Putamen (tissue), 1 donor: Measurements from ENCODE around the gene NIPAL1.

Experiments
- DNase-seq: peaks from one replicate; pipeline ENCODE4 v3.0.0-alpha.2; 2016; ENCODE audit warnings: low spot score

Gene NIPAL1

DNA sequence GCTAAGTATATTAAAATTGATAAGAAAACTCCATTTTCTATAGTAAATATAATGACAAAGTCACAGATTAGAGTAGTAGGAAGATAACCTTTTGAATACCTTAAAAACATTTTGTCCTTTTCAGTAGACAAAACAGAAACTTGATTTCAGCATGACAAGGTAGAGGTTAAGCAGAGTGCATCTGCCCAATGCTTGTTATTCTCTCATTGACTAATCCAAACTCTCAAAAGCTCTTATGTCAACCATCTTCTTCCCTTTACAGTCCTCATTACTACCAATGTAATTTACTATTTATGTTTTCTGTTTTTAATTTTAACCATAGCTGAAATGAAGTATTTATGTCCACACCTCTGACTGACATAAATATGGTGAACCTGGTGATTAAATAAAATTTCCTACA is 11.1 kb downstream of the NIPAL1 start:
- DNase-seq, result no peak

DNA sequence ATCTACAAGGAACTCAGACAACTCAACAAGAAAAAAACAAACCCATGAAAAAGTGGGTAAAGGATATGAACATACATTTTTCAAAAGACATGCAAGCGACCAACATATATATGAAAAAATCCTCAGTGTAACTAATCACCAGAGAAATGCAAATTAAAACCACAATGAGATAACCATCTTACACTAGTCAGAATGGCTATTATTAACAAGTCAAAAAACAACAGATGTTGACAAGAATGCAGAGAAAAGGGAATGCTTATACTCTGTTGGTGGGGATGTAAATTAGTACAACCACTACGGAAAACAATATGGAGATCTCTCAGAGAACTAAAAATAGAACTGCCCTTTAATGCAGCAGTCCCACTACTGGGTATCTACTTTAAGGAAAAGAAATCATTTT is 12.1 kb downstream of the NIPAL1 start:
- no peak for DNase-seq

DNA sequence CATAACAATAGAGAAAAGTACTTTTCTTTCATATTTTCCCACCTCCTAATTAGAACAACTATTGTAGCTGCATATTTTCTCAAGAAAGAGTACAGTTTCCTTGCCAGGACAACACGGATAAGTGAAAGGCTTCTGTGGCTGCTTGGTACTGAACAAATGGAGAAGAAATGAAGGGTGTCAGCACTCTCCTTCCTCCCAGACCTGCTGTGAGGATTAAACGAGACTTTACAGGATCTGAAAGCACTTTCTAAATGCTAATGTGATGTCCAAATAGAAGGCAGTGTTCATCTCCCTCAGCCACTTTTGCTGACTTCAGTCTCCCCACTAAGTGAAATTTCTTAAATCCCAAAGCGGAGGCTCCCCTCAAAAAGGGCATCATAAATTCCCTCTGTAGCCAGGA is 13.9 kb downstream of the NIPAL1 start:
- DNase-seq, result no peak

DNA sequence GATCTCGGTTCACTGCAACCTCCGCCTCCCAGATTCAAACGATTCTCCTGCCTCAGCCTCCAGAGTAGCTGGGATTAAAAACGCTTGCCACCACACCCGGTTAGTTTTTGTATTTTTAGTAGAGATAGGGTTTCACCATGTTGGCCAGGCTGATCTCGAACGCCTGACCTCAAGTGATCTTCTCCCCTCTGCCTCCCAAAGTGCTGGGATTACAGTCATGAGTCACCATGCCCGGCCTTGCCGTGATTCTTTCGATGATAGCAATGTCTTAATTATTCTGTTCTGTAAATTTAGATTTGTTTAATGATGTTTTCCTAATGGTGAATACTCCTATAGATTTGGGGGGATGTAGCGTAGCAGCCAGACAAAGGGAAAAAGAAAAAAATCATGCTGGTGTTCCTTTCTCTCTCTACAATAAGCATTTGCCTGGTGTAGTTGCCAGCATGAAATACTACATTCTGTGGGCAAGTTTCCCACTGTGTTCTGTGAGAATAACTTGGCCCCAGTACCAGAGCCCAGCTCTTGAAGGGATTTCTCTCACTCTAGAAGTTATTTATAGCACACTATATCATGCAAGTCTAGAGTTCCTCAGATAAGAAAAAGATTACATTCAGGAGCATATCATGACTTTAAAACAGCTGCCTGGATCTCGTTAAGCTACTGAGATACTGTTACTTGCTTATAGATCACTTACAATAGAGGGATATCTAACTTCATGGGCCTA is 15.4 kb downstream of the NIPAL1 start:
- no peak for DNase-seq

DNA sequence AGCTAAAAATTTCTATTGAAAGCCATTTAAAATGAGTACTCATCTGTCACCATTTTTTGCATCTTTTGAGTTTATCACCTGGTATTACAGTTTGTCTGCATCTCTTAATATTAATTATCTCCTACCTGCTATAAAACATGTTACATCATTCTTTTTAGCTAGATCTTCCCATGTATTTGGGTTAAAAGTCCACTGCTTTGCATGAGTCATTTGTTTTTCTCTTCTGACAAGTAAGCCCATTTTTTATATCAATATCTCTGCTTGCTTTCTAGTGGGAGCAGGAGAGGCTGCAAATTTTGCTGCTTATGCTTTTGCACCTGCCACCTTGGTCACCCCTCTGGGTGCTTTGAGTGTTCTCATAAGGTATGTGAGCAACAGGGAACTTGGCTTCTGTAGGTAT is 16.1 kb downstream of the NIPAL1 start:
- DNase-seq, result no peak

DNA sequence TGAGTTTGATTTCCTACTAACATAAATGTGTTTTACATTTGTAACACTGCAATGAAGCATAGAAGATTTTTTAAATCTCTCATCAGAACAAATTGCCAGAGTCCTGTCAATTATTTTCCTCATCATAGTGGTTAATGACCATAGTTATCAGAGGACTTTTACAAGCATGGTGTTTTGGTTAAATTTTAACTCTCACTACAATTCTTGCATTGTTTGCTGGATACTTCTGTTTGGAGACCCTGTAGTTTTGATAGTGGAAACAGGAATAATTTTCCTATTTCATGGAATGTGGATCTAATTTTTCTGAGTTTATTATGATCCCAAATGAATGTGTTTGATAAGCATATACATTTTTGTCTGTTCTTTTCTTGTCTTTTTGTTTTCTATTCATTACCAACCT is 16.8 kb downstream of the NIPAL1 start:
- no peak for DNase-seq

DNA sequence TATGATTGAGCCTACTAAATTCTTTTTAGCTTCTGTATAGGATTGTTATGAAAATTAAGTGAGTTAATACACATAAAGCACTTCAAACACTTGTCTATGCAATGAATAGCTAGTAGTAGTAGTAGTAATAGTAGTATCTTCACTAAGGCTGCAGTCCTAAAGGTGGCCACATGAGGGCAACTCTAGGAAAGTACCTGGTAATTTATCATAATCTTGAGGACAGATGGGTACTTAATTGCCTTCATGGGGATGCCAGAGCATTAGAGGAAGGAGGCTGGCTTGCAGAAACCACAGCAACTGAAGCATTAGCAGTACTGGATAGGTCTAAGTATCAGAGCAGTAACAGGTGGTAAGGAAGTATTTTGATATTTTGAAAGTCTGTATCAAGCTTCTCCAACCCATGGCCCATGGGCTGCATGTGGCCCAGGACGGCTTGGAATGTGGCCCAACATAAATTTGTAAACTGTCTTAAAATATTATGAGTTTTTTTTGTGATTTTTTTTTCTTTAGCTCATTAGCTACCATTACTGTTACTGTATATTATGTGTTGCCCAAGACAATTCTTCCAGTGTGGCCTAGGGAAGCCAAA is 17.3 kb downstream of the NIPAL1 start:
- DNase-seq, result no peak

DNA sequence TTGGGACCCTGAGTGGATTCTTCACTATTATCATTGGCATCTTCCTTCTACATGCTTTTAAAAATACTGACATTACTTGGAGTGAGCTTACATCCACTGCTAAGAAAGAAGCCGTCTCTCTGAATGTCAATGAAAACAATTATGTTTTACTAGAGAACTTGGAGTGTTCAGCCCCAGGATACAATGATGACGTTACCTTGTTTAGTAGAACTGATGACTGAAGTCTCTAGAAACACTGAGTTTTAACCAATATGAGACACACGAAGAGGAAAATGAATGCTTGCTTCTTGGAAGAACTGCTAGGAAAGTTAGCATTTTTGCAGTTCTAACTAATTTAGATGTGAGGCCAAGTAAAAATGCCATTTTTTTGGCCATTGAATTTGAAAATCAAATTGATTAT is 19.4 kb downstream of the NIPAL1 start:
- no peak for DNase-seq

DNA sequence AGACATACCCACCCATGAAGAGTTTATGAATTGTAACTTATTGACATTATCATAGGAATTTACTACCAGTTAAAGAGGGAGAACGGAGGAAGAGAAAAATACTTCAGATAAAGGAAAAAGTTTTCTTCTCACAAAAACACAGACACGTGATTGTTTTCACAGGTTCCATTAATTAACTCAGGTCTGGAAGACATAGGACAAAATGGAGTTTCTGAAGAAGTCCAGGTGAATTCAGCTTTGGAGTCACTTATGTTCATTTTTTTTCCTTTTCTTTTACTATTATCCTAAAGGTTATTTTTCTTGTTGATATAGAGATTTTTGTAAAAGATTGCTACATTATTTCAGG is 20.5 kb downstream of the NIPAL1 start:
- no peak for DNase-seq

DNA sequence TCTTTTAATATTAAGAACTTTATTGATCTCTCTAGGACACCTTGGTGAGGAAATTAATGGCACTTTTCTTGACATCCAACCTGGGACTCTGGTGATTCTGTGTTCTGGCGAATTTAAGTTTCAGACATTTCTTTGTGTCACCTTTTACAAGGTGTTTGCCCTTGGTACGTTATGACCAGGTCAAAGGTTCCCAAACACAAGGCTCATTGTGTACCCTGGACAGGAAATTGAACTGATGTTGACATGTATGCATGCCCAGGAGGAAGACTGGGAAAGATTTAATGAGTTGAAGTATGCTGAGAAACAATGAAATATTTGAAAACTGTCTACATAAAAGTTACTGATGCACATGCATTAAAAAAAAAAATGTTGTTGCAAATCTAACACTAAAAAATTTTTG is 22.1 kb downstream of the NIPAL1 start:
- no peak for DNase-seq

DNA sequence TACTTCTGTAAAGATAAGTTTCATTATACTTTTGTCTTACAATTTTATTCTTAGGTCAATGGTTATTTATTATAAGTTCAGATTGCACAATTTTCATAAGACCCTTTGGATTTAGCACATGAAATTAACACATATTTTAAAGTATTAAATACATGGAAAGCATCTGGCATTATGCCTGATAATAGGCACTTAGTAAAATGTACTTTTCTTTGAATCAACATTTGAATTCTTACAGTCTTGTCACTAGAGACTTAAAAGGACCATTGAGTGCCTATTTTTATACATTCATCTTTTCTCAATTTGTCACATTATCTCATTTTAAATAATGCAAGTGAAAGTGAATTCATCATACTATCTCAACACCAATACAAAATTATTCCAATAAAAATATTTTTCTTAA is 23.0 kb downstream of the NIPAL1 start:
- DNase-seq, result no peak

DNA sequence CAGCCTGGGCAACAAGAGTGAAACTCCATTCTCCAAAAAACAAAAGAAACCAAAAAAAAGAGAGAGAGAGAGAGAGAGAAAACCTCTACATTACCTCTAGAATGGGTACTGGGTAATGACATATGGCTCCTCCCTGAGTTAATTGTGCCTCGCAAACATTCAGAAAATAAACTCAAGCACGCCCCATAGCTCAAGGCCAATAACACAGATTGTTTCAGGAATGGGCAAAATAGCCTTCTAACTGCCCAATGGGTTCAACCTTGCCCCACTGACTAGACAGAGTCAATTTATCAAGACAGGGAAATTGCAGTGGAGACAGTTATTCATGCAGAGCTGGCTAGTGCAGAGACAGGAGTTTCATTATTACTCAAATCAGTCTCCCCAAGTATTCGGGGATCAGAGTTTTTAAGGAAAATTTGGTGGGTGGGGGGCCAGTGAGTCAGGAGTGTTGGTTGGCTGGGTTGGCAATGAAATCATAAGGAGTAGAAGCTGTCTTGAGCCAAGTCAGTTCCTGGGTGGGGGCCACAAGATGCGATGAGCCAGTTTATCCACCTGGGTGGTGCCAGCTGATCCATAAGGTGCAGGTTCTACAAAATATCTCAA is 25.1 kb downstream of the NIPAL1 start:
- no peak for DNase-seq

DNA sequence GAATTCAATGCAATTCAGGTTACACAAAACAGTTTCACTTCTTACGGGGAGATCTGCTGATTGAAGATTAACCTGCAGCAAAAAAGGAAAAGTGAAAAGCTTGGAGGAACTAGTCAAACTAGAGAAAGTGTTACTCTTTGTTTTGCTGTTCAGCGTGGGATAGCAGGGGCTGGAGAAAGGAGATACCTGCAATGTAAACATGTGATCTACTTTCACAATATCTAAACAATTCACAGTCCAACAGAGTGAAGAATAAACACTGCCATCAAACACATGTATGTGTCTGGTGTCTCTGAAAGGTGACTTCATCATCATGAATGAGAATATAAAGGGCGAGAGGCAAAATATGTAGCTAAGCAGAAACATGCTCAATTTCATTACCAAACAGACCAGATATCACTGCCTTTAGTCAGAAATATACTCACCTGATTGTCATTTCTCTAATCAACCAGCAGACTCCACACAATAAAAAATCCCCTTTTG is 26.4 kb downstream of the NIPAL1 start:
- DNase-seq, result no peak

DNA sequence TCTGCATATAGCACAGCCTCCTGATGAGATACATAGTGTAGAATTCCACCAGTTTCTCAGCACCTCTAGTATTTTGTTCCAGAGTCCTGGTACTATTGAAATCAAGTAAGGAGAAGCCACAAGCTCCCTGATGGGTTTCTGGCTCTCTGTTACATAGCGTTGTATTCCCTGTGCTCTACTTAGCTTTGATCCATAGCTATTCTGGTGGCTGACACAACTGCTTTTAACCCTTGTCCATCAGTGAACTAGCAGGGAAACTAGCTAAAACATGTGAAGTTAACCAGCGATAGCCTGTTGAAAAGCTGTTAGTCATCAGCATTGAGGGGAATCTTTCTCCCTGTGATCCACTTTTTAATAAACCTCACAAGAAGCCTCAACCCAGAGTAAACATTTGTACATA is 26.9 kb downstream of the NIPAL1 start:
- no peak for DNase-seq

DNA sequence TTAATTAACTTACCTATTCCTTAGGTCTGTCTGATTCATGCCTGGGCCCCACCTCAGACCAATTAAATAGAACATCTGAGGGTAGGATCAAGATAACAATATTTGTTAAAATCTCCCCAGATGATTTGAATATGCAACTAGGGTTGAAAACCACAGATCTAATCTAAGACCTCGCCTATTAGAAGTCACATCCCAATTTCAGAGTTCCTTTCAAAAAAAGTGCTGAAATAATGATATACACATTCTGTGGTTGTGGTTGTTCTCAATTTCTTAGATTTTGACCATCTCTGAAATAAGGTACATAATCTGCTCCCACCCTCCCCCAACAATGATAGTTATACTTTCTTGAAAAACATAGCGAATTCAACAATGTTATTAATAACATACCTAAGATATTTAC is 27.7 kb downstream of the NIPAL1 start:
- DNase-seq, result no peak

DNA sequence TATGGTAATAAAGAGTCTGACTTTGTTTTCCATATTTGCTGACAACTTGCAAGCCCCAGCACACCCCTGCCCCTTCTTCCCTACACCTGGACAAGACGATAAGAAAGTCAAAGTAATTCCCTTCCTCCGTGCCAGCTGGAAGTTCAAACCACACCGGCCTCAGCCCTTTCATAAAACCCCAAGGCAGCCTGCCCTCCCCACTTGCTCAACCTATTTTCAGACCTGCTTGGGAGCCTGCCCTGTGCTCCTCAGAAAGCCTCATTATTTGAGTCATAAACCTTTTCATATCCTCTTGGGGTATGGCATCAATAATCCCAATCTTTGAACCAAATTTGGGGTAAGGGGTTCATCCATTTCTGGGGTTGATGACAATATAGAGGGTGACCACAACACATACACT is 29.5 kb downstream of the NIPAL1 start:
- no peak for DNase-seq

DNA sequence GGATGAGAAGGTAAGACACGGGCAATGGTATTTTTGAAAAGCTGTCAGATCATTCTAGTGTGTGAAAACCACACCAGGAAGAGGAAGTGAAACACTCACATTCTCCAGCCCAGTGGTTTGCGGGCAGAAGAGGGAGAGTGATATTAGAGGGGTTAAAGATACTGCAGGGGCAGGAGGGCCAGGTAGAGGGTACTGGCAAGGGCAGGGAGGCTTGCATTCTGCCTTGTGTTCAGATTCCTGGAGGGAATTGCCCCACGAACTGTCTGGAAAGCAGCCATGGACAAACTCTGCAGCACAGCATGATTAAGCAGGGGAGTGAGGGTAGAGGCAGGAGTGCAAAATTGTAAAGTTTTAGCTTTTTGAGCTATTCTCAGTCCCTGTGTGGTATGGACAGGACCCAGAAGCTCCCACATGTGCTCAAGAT is 30.9 kb downstream of the NIPAL1 start:
- no peak for DNase-seq

DNA sequence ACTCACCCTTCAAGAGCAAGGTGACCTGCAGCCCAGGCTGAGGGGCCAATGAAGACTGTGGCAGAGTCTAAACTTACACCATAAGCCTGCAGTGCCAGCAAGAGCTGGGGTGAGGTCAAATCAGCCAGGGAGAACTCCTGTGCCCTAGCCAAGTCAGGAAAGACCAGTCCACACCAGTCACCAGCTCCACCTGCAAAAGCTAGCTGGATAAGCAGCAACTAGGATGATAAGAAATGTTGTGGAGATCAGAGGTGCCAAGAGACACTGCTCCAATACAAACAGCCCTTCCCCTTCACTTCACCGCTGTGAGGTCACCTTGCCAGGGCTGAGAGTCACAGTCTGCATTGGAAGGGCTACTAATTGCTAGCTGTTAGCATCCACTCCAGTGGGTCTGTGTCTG is 31.3 kb downstream of the NIPAL1 start:
- DNase-seq, result no peak

DNA sequence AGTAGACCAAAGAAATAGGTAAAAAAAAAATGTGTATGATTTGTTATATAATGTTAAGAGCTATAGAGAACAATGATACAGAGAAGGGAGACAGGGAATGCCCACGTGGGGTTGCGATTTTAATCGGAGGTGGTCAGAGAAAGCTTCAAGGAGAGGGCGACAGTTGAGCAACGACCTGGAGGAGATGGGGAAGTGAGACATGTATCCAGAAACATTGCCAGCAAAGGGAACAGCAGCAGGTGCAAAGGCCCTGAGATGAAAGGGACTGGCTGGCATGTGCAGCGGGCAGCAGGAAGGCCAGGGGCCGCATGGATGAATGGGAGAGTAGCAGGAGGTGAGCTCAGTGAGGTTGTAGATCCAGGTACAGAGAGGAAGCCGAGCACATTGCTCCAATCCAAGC is 32.9 kb downstream of the NIPAL1 start:
- no peak for DNase-seq

DNA sequence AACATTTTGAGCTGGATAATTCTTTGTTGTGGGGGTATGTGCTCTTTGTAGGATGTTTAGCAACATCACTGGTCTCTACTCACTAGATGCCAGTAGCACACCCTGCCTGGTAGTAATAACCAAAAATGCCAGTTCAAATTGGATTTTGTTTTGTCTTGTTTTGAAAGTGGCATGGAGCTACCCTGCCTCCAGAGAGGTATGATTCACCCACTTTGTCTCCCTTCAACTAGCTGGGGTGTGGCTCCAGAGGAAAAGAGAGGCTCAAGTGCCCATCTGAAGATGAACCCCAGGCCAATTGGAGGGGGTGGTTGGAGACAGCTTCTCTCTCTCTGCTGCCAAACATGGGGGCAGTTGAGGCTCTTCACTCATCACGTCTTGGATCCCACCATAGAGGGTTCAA is 34.5 kb downstream of the NIPAL1 start:
- no peak for DNase-seq

DNA sequence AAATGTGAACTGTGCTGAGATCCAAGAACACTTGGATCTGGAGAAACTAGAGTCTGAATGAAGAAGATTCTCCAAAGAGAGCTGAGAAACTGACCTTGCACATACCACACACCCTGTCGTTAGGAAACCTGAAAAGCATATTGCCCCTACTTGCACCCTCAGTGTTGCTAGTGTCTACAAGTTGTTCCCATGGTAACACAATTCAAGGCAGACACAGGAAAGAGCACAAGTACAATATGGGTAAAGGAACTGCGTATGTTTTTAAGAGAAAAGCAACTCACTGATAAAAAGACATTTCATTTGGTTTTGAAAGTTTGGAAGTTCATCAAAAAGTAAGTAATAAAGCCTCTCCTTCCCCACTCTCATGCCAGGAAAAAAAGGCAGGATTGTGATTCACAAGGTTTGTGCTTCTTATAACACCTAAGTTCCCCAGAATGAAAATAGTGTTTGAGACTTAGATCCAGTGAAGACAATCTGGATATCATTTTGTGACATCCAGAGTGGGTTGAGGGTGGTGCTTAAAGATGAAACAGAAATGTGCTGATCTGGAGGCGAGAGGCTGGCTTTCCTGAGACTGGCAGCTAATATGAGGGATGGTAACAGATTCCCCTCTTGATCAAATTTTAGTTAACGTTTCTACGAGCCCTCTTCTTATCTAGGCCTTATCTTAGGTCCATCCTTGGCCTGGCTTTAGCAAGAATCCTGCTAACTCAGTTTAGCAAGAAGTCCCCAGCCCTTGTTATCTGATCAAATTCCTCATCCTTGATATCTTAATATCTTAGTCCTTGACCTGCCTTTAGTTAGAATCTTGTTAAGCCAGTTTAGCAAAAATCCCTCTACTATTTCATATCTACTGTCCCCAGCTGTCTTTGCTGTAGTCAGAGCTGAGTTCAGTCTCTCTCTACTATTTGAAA is 42.3 kb downstream of the NIPAL1 start:
- no peak for DNase-seq

DNA sequence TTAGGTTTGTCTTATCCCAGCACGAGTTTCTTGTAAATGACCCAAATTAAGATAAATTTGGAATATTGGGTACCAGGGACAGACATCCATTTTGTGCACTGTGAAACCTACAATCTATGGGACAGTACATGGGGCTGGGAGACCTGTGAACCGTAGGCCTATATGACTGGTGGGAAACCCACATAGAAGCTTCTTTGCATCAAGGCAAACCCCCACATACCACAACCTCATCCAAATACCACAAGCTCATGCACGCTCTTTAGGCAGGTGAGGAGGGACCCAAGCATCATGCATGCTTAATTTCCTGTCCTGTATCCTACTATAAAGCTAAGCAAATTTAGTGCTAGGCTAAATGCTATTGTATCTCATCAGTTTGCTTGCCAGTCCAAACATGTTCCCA is 47.8 kb downstream of the NIPAL1 start:
- DNase-seq, result no peak

DNA sequence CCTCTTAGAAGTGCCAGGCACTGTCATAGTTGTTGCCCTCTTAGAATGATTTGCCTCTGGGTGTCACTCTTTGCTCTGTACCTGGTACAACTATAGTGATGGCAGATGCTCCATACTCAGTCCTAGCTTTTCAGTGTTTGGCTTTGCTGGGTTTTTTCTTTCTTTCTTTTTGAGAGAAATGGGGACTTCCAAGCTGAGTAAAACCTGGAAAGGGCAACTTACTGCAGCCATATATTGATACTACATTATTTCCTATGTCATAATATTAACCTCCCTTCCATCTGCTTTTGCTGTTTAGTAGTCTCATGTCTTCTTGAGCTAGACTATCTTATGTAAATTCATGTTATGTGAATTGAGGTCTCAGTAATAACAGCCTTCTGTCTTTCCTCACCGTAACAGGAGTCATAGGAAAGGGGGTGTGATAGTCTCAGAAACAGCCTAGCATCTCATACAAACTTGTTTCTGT is 49.0 kb downstream of the NIPAL1 start:
- DNase-seq, result no peak
